ENCODE measurements around the gene FBXO38.
A peak's percentile ranks its signal among the peaks of the same experiment; 100 is the strongest.
"Not testable (repeated sequence)": the region's sequence is repeated elsewhere in the genome, so short reads cannot be mapped to it uniquely, and the experiment has no call there.

The FBXO38 gene

DNA sequence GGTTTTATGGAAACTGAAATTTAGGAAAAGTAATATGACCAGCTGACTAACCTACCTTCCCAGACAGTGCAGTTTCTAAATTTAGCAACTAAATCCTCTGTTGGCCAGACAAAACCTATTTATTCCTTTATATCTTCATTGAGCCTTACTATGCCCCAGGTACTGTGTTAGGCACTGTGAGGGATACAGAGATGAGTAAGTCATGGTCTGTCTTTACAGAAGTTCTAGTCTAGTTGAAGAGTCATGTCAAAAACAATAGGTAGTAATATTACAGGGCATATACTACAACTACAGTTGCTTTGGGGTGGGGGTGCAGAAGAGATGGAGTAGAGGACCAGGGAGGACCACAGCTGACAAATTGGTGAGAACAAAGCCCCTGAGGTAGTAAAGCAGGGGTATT lies 42.8 kb downstream of the FBXO38 start:
- DNase-seq (ENCODE audit: low read depth, low spot score): no peak

DNA sequence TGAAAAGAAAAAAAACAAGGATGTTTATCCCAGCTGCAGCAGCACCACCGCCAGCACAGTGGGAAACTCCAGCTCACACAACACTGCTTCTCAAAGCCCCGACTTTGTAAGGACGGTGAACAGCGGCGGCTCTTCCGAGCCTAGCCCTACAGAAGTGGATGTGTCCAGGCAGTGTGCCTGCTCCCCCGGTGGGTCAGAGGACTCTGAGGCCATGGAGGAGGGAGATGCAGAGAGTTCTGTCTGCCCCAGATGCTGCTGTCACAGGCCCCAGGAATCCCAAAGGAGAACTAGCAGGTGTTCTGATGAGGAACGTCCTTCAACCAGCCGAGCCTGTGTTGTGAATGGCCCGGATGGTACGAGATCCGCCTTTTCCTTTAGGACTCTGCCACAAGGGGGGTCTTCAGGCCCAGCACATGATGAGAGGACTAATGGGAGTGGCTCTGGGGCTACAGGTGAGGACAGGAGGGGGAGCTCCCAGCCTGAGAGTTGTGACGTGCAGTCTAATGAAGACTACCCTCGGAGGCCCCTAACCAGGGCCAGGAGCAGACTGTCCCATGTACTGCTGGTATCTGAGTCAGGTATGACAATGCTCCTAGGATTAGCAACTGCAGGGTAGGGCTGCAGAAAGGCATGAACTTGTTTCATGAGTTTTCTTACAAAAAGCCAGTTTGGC lies 43.7 kb downstream of the FBXO38 start:
- DNase-seq (ENCODE audit: low read depth, low spot score): no peak

DNA sequence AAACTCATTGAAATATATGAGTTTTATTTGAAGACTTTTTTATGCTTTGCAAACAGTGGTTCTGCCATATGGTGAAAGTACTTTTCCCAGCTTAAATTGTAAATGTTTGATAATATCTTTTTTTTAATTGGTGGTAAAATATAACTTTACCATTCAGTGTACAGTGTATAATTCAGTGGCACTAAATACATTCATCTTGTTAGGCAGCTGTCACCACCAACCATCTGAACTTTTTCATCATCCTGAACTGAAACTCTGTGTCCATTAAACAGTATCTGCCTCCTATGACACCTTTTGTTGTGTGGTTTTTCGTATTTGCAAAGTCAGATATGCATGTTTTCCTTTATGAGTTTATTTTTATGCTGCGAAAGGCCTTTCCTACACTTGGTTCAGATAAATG lies 45.1 kb downstream of the FBXO38 start:
- no peak for DNase-seq (ENCODE audit: low read depth, low spot score)

DNA sequence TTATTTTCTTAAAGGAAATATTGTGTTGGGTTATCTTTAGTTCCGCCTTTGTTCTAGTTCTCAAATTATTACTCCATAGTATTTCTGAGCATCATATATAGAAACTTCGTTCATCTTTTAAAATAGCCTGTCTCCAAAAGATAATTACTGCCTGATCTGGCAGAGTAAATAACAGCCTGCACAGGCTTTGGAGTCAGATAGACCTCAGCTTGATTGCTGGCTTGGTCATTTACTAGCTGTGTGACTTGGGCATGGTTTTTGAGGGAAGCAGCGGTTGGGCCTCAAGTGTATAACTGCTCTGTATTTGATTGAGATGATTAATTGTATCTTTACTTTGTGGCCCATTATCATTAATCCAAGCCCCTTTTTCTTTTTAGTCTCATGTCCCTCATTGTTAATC lies 50.1 kb downstream of the FBXO38 start:
- DNase-seq (ENCODE audit: low read depth, low spot score): no peak

DNA sequence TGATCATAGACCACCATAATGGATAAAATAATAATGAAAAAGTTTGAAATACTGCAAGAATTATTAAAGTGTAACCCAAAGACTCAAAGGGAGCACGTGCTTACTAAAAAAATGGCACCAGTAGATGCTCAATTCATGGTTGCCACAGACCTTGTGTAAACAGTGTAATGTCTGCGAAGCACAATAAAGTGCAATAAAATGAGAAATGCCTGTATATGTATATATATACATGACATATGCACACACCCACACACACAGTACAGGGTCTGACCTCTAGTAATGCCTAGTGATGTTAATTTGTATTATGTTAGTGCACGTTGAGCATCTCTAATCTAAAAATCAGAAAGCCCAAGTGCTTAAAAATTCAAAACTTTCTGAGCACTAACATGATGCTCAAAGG lies 52.3 kb downstream of the FBXO38 start:
- no peak for DNase-seq (ENCODE audit: low read depth, low spot score)

DNA sequence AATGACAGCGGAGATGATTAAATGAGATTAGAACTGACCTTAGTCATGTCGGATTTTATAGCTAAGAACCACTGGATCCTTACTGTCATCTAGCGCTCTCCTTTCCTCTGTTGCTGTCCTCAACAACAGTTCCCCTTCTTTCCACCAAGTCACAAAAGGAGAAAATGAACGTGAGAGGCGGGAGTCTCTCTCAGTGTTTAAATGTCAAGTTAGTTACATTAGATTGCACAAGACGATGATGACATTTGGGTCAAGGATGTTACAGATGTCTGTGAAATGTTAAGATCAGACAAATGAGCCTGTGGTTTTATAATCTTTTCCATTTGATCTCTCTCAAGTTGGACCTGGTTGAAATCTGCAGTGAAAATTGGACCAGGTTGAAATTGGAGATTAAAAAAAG lies 53.5 kb downstream of the FBXO38 start:
- no peak for DNase-seq (ENCODE audit: low read depth, low spot score)

DNA sequence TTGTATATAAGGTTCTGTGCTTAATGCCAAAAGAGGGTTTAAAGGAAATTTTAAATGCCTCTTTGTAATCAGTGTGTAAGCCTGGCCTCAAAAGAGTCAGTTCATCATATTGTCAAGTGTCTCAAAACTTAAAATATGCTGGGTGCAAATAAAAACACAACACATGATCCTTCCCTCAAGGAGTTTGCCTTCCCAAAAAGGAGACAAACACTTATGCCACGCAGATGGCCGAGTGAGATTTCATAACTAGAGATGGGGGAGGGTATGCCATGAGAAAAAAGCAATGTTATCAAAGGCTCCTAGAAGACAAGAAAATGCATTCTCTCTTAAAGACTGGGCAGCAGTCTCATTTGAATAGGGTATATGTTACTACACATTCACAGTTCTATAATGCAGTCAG lies 55.2 kb downstream of the FBXO38 start:
- DNase-seq (ENCODE audit: low read depth, low spot score): no peak

DNA sequence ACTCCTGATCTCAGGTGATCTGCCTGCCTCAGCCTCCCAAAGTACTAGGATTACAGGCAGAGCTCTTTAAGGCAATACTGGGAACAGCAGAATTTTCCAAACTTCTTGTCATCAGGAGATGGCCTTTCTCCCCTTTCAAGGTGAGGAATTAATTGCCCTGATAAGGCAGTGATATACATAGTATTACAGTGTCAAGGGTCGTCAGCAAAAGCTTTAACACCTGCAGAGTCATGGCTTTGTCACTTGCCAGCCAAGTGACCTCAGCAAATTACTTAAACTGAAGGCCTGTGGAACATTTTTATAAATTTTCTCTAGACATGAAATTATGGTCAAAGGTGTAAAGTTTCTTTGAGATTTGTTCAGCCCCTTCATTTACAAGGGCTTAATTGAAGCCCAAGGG lies 59.5 kb downstream of the FBXO38 start:
- DNase-seq (ENCODE audit: low read depth, low spot score): no peak

DNA sequence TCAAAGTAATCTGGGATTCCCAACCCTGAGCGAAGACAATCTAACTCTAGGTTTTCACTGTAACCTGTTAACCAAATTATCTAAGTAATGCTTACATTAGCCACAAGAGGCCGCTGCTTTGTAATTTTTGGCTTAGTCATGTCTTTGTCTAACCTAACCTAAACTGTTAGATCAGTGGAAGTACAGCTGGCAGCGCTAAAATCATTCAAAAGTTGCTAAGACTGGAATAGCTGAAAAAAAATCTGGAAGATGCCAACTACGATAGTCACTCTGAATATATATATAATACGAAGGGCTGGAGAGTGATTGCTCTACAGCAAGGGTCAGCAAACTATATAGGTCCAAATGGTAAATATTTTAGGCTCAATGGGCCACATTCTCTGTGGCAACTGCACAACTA lies 60.2 kb downstream of the FBXO38 start:
- peak; percentile 31 for DNase-seq (ENCODE audit: low read depth, low spot score)

DNA sequence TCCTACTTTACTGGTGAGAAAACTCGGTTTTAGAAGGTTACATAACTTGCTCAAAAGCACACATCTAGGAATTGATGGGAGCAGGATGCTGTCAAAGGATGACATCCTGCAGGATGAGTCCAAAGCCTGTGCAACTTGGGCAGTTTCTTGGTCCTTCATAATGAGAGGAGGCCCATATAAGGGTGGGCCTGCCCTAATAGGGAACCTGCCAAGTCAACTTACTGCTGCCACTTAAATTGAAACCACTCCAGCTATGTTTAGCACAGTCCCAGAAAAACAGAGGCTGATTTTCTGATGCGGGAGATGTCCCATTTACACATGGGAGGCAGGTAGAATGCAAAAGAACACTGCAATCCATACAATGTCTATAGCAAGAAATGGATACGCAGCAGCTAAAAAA lies 61.8 kb downstream of the FBXO38 start:
- no peak for DNase-seq (ENCODE audit: low read depth, low spot score)

DNA sequence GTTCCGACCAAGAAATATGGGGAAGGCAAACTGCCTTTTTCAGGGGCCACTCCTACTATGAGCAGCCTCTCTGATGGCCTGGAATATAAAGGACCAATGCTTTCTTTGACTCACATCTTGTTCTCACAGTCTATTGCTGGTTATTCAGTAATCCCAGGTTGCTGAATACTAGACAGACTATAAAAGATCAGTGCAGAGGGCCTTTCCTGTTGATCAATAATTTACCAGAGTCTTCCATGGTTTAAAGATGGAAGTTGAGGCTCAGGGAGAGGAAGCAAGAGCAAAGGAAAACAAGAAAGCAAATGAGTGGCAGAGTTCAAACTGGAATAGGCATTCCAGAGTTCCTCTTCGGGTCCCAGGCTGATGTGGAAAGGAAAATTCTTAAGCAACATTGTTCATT lies 62.9 kb downstream of the FBXO38 start:
- DNase-seq (ENCODE audit: low read depth, low spot score): no peak

DNA sequence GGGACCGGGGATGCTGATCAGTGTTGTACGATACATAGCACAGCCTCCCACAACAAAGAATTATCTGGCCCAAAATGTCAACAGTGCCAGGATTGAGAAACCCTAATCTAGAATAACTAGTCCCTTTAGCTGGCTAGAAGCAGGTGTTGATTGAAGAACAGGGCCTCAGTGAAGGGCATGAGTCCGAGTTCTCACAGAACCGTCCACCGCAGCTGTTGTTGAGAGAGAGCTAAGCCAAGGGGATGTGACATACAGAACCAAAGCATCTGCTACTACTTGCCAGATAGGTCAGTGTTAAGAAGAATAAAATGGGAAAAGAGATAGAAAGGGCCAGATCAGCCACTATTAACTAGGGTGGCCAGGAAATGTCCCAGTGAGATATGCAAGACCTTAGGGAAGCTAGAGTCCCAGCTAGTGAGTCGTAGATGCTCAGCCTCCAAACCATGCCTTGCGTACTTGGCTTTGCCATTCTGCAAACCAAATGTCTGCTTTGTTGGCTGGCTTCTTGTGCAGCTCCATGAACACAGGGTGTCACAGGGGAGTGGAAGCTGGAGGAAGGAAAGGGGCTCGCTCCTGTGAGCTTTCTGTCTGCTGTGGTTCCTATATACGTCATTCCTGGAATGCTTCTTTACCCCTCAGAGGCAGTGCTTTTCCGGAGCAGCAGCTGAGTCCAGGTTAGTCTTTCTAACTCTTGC lies 68.9 kb downstream of the FBXO38 start:
- no peak for DNase-seq (ENCODE audit: low read depth, low spot score)

DNA sequence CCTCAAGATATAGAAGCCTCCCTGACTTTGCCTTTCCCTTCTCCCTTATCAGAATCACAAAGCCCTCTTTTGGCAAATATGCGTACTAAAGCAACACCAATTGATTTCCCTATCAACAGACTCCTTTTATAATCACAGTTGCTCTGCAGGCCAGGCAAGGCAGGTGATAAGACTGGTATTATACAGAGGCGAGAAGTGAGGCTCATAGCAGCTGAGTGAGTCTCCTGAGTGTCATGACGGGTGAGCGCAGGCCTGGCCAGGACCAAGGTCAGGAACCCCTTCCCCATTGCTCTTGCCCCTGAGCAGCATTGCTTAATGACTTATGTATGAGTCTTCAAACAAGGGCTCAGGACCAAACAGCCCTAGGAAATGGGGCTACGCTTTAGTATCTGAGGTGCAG lies 70.8 kb downstream of the FBXO38 start:
- DNase-seq (ENCODE audit: low read depth, low spot score): no peak

DNA sequence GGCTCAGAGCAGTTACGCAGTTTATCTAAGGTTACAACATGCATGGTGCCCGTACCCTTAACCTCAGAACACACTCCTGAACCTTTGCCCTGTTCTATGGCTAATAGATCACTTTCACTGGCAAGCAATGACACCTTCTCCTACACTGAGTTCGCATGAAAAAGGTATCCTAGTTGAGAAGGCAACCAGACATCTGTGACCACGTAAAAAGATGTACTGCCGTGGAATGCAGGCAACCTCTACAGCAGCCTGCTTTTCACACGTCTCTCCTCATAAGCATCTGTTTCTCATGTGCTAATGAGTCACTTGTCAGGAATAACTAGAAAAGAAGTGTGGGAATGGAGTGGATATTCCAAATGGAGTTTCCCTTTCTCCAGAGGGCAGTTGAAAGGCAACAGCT lies 71.4 kb downstream of the FBXO38 start:
- DNase-seq (ENCODE audit: low read depth, low spot score): no peak

DNA sequence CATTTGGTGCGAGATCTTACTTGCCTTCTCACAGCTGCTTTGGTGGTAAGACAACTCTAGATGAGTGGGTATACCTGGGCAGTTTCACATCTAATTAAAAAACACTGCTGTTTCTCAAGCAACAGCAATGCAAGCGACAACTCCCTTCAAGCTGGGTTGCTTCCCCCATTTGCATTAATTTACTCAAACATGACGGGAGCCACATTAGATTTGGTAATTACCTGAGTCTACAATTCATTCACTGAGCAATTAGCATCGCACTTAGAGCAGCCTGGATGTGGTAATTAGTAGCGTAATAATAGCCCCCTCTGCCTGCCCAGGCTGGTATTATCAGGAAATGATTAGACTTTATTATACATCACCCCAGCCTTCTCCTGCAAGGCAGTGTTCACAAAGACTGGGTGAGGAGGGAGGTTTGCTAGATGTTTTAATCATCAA lies 73.4 kb downstream of the FBXO38 start:
- no peak for DNase-seq (ENCODE audit: low read depth, low spot score)

DNA sequence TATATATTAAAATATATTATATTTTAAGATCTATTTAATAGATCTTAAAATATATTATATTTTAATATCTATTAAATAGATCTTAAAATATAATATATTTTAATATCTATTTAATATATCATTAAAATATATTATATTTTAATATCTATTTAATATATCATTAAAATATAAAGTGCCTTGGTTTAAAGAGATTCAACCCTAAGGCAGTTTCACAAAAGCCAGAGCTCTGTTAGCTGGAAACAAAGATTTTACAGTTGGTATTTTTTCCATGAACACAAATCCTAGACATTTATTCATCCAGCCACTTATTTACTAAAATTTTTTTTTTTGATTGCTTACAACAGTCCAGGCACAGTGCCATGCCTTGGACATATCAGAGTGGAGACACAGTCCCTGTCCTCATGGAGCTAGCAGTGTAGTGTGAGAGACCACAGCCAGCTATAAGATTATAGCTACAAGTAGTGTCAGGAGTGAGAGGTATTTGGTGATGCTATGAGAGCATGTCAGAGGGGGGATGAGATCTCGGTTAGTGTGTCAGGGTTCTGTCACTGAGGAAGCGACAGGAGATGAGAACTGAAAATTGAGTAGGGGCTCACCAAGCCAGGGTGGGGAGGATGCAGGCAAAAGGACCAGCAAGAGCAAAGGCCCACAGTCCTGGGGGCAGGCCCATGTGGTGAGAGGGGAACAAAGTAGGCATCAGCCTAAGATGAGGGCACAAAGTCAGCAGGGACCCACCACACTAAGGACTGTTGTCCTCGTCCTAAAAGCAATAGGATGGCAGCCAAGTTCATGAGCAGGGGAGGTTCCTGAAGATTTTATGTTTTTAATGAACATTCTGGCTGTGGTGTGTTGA lies 74.5 kb downstream of the FBXO38 start:
- DNase-seq (ENCODE audit: low read depth, low spot score): no peak

DNA sequence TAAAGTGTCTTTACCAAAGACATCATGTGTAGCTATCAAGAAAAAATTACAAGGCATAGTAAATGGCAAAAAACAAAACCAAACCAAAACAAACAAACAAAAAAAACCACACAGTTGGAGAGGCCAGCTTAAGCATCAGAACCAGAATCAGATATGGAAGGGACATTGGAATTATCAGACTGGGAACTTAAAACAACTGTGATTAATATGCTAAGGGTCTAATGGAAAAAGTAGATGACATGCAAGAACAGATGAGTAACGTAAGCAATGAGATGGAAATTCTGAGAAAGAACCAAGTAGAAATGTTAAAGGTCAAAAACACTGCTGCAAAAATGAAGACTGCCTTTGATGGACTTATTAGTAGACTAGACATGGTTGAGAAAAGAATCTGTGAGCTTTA lies 75.9 kb downstream of the FBXO38 start:
- no peak for DNase-seq (ENCODE audit: low read depth, low spot score)

DNA sequence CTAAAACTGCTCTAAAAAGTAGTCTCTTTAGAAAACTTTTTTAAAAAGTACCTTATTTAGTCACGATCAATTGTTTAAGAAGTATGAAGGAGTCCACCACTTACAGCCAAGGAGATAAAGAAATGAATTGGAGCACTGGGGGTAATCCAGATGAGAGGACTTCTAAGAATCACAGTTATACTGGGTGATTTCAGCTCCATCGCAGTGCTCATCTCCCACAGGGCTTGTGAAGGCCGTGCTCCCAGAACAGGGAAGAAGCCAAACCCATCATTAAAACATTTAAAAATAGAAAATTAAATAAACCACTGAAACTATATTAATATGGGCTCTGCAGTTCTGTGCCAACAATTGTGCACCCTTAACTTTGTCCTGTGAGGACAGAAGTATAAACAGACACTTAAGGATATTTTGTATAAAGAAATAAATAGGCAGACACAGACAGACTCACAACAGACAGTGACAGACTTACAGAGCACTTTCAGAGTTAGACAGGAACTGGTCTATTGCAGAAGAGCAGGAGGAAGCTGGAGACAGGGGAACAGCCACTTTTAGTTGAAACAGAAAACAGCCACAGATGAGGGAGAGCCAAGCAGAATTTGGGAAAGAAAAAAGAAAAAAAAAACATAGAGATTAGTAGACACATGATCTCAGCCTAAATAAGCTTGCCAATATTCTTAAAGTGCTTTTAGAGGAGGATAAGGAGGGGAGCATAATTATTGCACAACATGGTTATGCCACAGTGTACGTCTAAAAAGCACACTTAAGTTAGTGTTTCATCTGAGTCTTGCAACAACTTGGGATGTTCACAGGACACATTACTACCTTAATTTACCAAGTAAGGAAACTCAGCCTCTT lies 81.8 kb downstream of the FBXO38 start:
- DNase-seq (ENCODE audit: low read depth, low spot score): no peak

DNA sequence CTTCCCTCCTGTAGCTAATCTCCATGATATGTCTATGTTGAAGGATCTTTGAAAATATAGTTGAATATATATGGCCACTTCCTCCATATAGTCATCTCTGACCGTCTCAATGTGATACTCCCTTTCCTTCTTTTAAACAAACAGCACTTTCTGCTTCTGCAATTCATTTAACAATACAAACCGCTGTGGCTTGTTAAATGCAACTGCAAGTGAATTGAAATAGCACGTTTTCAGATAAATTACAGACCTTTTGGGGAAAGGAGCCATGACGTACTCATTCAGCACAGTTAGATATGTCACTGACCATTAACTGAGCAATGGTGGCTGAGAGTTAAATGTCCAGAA lies 82.5 kb downstream of the FBXO38 start:
- DNase-seq (ENCODE audit: low read depth, low spot score): no peak

DNA sequence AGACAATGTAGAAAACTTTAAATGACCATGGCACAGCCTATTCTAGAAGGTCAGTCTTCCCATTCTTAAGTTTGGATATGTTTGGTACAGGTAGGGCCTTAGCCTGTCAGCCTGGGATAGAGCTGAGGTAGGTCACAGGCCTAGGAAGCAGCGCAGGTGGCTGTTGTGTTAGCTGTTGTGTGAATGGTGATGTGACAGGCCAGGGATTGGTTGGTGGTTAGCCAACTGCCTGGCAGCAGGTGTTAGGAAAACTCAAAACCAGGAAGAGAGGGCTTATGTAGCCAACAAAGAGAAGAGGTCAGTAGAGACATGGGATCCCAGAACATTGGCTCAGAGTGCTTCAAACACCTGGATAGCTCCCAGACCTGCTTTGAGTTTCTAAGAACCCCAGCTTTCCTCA lies 84.2 kb downstream of the FBXO38 start:
- no peak for DNase-seq (ENCODE audit: low read depth, low spot score)

DNA sequence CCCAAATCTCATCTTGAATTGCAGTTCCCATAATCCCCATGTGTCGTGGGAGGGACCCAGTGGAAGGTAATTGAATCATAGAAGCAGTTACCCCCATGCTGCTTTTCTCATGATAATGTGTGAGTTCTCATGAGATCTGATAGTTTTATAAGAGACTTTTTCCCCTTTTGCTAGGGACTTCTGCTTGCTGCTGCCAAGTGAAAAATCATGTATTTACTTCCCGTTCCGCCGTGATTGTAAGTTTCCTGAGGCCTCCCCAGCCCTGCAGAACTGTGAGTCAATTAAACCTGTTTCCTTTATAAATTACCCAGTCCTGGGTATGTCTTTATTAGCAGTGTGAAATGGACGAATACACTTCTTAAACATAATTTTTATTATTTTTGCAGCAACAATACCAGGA lies 85.0 kb downstream of the FBXO38 start:
- DNase-seq (ENCODE audit: low read depth, low spot score): not testable (repeated sequence)

DNA sequence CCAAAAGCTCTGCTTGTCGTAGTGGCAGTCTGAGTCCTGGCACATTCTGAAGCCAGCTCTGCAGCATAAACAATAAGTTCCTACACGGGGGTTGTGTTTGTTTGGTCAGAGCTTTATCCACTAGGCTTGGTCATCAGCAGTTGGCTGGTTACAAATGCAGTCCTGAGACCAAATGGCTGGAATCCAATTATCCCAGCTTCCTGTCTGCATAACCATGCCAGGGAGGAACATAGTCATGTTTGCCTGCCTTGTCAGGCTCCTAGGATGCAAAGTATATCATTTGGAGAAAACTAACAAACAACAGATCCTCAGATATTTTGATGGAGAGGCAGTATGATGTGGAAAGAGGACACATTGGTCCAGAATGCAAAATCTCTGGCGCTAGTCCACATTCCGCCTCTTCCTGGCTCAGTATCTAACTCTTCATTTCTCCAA lies 85.8 kb downstream of the FBXO38 start:
- no peak for DNase-seq (ENCODE audit: low read depth, low spot score)

Measured in brain pericyte (primary cell).